HCT116 (cell line): ENCODE data around the gene TEAD1.

Experiments
- CBX3 ChIP-seq: IDR thresholded peaks from 2 replicates; pipeline ENCODE4 v1.6.1; 2012; ENCODE audit warnings: low read depth
- CEBPB ChIP-seq: IDR thresholded peaks from 2 replicates; pipeline ENCODE4 v1.6.1; 2012; ENCODE audit warnings: low read depth
- POLR2A ChIP-seq: IDR thresholded peaks from 2 replicates; pipeline ENCODE4 v1.7.0; 2011; ENCODE audit warnings: borderline replicate concordance; ENCODE audit not compliant: insufficient read depth, insufficient read length; ENCODE audit errors: extremely low read depth
- YY1 ChIP-seq: IDR thresholded peaks from 2 replicates; pipeline ENCODE4 v1.6.1; 2011; ENCODE audit warnings: low read length, low read depth, moderate library complexity, mild to moderate bottlenecking; ENCODE audit not compliant: insufficient replicate concordance; ENCODE audit errors: extremely low read depth
- TF ChIP-seq, protein P1 (sequence below), 3 experiments: fragments of 200-600 bp in 1 of 3; sonication (generic) in 1 of 3; IDR thresholded peaks in 2 of 3; conservative IDR thresholded peaks in 1 of 3; 2 replicates each; pipeline ENCODE4 v1.5.1; 2012 to 2017; ENCODE audit warnings: low read depth in 2 of 3, low read length in 2 of 3, antibody characterized with exemption in 1 of 3, borderline replicate concordance in 1 of 3, control low read depth in 1 of 3, mild to moderate bottlenecking in 1 of 3, mixed read lengths in 1 of 3, mixed run types in 1 of 3, moderate library complexity in 1 of 3; ENCODE audit not compliant: insufficient read depth in 1 of 3
- TF ChIP-seq, protein P2 (sequence below): IDR thresholded peaks from 2 replicates; pipeline ENCODE4 v1.6.1; 2012
- TF ChIP-seq, protein P3 (sequence below): IDR thresholded peaks from 2 replicates; pipeline ENCODE4 v1.6.1; 2012; ENCODE audit warnings: low read depth

DNA sequence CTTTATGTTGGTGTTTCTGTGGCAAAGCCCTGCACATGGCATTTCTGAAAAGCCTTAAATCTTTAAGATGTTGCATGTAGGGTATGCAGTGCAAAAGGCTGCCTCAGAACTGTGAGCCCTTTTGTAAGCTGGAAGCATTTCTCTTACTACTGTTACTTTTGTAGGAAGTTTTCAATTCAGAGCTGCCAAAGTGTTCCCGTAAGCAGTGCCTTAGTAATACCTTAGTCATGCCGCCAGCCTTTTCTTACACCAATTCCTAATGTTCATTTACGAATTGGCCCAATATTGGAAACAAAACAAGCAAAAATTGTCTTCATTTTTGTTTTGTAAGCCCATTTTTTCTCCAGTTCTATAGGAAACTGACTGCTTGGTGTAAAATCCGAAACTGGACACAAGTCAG lies 267.4 kb downstream of the TEAD1 start:
- TF ChIP-seq CBX3 (no peak), YY1 (no peak), CEBPB (no peak), POLR2A (no peak)
- TF ChIP-seq, protein P1, sequence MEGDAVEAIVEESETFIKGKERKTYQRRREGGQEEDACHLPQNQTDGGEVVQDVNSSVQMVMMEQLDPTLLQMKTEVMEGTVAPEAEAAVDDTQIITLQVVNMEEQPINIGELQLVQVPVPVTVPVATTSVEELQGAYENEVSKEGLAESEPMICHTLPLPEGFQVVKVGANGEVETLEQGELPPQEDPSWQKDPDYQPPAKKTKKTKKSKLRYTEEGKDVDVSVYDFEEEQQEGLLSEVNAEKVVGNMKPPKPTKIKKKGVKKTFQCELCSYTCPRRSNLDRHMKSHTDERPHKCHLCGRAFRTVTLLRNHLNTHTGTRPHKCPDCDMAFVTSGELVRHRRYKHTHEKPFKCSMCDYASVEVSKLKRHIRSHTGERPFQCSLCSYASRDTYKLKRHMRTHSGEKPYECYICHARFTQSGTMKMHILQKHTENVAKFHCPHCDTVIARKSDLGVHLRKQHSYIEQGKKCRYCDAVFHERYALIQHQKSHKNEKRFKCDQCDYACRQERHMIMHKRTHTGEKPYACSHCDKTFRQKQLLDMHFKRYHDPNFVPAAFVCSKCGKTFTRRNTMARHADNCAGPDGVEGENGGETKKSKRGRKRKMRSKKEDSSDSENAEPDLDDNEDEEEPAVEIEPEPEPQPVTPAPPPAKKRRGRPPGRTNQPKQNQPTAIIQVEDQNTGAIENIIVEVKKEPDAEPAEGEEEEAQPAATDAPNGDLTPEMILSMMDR (IDR thresholded peaks at IDR 0.05 in 2 of 3, conservative IDR thresholded peaks at IDR 0.05 in 1 of 3; ENCODE audit: borderline replicate concordance in 1 of 3, insufficient read depth in 1 of 3, low read depth in 2 of 3, low read length in 2 of 3), result no peak
- TF ChIP-seq, protein P2, sequence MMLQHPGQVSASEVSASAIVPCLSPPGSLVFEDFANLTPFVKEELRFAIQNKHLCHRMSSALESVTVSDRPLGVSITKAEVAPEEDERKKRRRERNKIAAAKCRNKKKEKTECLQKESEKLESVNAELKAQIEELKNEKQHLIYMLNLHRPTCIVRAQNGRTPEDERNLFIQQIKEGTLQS, result no peak
- TF ChIP-seq, protein P3, sequence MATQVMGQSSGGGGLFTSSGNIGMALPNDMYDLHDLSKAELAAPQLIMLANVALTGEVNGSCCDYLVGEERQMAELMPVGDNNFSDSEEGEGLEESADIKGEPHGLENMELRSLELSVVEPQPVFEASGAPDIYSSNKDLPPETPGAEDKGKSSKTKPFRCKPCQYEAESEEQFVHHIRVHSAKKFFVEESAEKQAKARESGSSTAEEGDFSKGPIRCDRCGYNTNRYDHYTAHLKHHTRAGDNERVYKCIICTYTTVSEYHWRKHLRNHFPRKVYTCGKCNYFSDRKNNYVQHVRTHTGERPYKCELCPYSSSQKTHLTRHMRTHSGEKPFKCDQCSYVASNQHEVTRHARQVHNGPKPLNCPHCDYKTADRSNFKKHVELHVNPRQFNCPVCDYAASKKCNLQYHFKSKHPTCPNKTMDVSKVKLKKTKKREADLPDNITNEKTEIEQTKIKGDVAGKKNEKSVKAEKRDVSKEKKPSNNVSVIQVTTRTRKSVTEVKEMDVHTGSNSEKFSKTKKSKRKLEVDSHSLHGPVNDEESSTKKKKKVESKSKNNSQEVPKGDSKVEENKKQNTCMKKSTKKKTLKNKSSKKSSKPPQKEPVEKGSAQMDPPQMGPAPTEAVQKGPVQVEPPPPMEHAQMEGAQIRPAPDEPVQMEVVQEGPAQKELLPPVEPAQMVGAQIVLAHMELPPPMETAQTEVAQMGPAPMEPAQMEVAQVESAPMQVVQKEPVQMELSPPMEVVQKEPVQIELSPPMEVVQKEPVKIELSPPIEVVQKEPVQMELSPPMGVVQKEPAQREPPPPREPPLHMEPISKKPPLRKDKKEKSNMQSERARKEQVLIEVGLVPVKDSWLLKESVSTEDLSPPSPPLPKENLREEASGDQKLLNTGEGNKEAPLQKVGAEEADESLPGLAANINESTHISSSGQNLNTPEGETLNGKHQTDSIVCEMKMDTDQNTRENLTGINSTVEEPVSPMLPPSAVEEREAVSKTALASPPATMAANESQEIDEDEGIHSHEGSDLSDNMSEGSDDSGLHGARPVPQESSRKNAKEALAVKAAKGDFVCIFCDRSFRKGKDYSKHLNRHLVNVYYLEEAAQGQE, result no peak
